SK-N-SH treated with all-trans-retinoic acid at 6 μM for 48 hours (cell line): ENCODE results near the gene C5.

Experiments
- ATAC-seq: fragments of 200-7000 bp; cut with Tn5 transposase; 3 replicates; pipeline ENCODE4 v1.9.1; 2020; ENCODE audit warnings: mild to moderate bottlenecking, moderate library complexity
- ARNTL ChIP-seq: fragments of 450-650 bp; formaldehyde crosslinking; IDR thresholded peaks from 2 replicates; pipeline ENCODE4 v1.5.0; 2020; ENCODE audit warnings: low read depth, mild to moderate bottlenecking, moderate library complexity, borderline replicate concordance
- BACH2 ChIP-seq: fragments of 250-450 bp; sonication (Bioruptor Pico); IDR thresholded peaks from 2 replicates; pipeline ENCODE4 v1.9.0; 2021; ENCODE audit warnings: mild to moderate bottlenecking, borderline replicate concordance
- CSDC2 ChIP-seq: fragments of 250-450 bp; sonication (Bioruptor Pico); IDR thresholded peaks from 2 replicates; pipeline ENCODE4 v1.5.0; 2020; ENCODE audit warnings: mild to moderate bottlenecking, moderate library complexity
- ESRRG ChIP-seq: fragments of 250-450 bp; sonication (Bioruptor Pico); IDR thresholded peaks from 2 replicates; pipeline ENCODE4 v1.6.1; 2021; ENCODE audit warnings: mild to moderate bottlenecking
- GLIS3 ChIP-seq: fragments of 250-450 bp; sonication (Bioruptor Pico); IDR thresholded peaks from 2 replicates; pipeline ENCODE4 v1.5.0; 2020; ENCODE audit warnings: mild to moderate bottlenecking, moderate library complexity
- ISL1 ChIP-seq: fragments of 250-450 bp; sonication (Bioruptor Pico); IDR thresholded peaks from 2 replicates; pipeline ENCODE4 v2.1.2; 2022; ENCODE audit warnings: mild to moderate bottlenecking, moderate library complexity
- OSR1 ChIP-seq: fragments of 250-450 bp; sonication (Bioruptor Pico); IDR thresholded peaks from 2 replicates; pipeline ENCODE4 v1.8.0; 2022; ENCODE audit warnings: moderate library complexity, mild to moderate bottlenecking, inconsistent platforms
- PPARA ChIP-seq: fragments of 250-450 bp; sonication (Bioruptor Pico); IDR thresholded peaks from 2 replicates; pipeline ENCODE4 v1.5.0; 2020; ENCODE audit warnings: mild to moderate bottlenecking, borderline replicate concordance
- RARB ChIP-seq: fragments of 250-450 bp; sonication (Bioruptor Pico); IDR thresholded peaks from 2 replicates; pipeline ENCODE4 v1.8.0; 2021; ENCODE audit warnings: mild to moderate bottlenecking, moderate library complexity
- SNAI2 ChIP-seq: fragments of 250-450 bp; sonication (Bioruptor Pico); IDR thresholded peaks from 2 replicates; pipeline ENCODE4 v1.5.0; 2020; ENCODE audit warnings: mild to moderate bottlenecking, moderate library complexity
- TCF4 ChIP-seq: fragments of 250-450 bp; sonication (Bioruptor Pico); IDR thresholded peaks from 2 replicates; pipeline ENCODE4 v1.8.0; 2021; ENCODE audit warnings: mild to moderate bottlenecking, moderate library complexity, borderline replicate concordance
- TOX ChIP-seq: fragments of 250-450 bp; sonication (Bioruptor Pico); IDR thresholded peaks from 2 replicates; pipeline ENCODE4 v1.8.0; 2021; ENCODE audit warnings: mild to moderate bottlenecking, moderate library complexity, borderline replicate concordance
- ZC3H10 ChIP-seq: fragments of 250-450 bp; sonication (Bioruptor Pico); IDR thresholded peaks from 2 replicates; pipeline ENCODE4 v1.5.1; 2021; ENCODE audit warnings: mild to moderate bottlenecking, moderate library complexity
- ZFP3 ChIP-seq: fragments of 250-450 bp; sonication (Bioruptor Pico); IDR thresholded peaks from 2 replicates; pipeline ENCODE4 v1.5.0; 2020; ENCODE audit warnings: mild to moderate bottlenecking, moderate library complexity
- ZNF565 ChIP-seq: fragments of 450-650 bp; formaldehyde crosslinking; conservative IDR thresholded peaks from 2 replicates; pipeline ENCODE4 v1.5.0; 2020; ENCODE audit warnings: low read depth, mild to moderate bottlenecking, moderate library complexity
- ZNF70 ChIP-seq: fragments of 450-650 bp; formaldehyde crosslinking; IDR thresholded peaks from 2 replicates; pipeline ENCODE4 v1.5.0; 2020; ENCODE audit warnings: mild to moderate bottlenecking, moderate library complexity
- ZNF8 ChIP-seq: fragments of 450-650 bp; formaldehyde crosslinking; IDR thresholded peaks from 2 replicates; pipeline ENCODE4 v1.5.0; 2020; ENCODE audit warnings: mild to moderate bottlenecking, moderate library complexity
- TF ChIP-seq, protein P1 (sequence below): fragments of 250-450 bp; sonication (Bioruptor Pico); IDR thresholded peaks from 2 replicates; pipeline ENCODE4 v1.8.0; 2021; ENCODE audit warnings: low read depth, mild to moderate bottlenecking, moderate library complexity, borderline replicate concordance
- TF ChIP-seq, protein P2 (sequence below): fragments of 250-450 bp; sonication (Bioruptor Pico); IDR thresholded peaks from 2 replicates; pipeline ENCODE4 v1.5.1; 2020; ENCODE audit warnings: low read depth, mild to moderate bottlenecking, moderate library complexity
- TF ChIP-seq, protein P3 (sequence below): fragments of 250-450 bp; sonication (Bioruptor Pico); IDR thresholded peaks from 2 replicates; pipeline ENCODE4 v1.5.1; 2021; ENCODE audit warnings: mild to moderate bottlenecking, moderate library complexity
- TF ChIP-seq, protein P4 (sequence below): fragments of 250-450 bp; sonication (Bioruptor Pico); IDR thresholded peaks from 2 replicates; pipeline ENCODE4 v1.8.0; 2020; ENCODE audit warnings: mild to moderate bottlenecking, moderate library complexity, borderline replicate concordance

Gene C5

DNA sequence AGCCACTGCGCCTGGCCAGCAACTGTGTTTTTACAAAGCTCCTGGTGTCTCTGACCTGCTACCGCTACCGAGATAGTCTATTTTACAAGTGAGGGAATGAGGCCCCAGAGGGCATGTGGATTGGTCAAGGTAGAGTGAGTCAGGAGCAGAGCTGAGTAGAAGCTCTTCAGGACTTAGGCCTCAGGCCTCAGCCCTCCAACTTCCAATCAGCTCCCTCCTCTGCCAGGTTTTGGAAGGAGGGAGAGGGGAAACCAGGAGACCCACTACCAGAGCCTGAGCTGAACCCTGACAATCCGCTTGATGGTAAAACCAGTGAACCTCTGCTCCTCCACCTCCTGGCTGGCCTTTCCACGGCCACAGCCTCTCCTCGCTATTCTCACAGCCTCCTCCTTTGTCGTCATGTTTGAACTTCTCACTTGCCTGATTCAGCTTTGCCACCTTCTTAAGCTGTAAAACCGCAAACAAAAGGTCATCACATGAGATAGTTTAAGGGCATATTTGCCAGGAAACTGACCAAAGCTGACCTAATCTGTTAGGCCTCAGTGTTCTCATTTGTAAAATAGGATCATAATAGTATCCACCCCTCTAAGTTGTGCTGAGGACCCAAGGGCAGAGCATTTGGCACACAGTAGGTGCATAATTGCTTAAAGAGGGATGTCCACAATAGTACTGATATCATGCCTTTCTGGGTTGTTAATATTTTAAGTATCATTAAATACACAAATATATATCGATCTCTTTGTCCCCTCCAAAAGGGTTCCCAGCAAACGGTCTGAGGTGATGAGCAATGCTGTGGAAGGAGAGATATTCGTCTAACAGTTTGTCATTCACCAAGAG lies 125.2 kb downstream of the C5 start (continued):
- no peak for TF ChIP-seq ISL1 (CRISPR knock-in tag)
- no peak for TF ChIP-seq ZNF70 (CRISPR knock-in tag)
- TF ChIP-seq ZFP3 (CRISPR knock-in tag): no peak

DNA sequence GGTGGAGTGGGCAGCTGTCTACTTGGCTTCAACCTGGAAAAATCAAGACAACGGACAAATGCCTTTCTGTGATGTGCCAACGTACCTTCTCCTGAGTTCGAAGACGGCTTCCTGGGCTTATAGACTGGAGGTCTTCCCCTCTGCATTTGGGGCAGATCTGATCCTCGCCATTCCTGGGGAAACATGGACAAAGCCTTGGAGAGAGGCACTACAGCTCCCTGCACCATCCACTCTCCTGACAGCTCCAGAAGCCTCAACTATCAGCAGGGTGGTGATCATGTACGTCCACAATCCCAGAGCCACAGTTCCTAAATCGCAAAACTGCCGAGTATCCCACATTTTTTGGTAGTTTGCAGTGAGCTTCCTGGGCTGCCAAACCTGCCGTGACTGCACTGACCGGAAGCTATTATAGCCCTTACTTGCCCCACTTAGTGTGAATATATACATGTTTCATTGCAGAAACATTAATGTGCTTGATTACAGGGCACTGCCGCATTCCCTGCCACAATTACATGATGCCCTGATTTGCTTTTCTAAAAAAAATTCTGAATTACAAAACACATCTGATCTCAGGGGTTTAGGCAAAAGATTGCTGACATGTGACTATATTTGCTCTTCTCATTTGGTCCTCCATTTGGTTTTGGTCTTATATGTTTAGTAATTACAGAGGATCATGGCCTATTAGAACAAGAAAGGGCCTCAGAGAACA lies 126.3 kb downstream of the C5 start:
- TF ChIP-seq, protein P1, sequence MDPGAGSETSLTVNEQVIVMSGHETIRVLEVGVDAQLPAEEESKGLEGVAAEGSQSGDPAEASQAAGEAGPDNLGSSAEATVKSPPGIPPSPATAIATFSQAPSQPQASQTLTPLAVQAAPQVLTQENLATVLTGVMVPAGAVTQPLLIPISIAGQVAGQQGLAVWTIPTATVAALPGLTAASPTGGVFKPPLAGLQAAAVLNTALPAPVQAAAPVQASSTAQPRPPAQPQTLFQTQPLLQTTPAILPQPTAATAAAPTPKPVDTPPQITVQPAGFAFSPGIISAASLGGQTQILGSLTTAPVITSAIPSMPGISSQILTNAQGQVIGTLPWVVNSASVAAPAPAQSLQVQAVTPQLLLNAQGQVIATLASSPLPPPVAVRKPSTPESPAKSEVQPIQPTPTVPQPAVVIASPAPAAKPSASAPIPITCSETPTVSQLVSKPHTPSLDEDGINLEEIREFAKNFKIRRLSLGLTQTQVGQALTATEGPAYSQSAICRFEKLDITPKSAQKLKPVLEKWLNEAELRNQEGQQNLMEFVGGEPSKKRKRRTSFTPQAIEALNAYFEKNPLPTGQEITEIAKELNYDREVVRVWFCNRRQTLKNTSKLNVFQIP (CRISPR knock-in tag): no peak
- TF ChIP-seq ZNF8: no peak
- no peak for TF ChIP-seq ZFP3 (CRISPR knock-in tag)
- TF ChIP-seq ISL1 (CRISPR knock-in tag): no peak
- no peak for TF ChIP-seq TOX (CRISPR knock-in tag)
- TF ChIP-seq, protein P2, sequence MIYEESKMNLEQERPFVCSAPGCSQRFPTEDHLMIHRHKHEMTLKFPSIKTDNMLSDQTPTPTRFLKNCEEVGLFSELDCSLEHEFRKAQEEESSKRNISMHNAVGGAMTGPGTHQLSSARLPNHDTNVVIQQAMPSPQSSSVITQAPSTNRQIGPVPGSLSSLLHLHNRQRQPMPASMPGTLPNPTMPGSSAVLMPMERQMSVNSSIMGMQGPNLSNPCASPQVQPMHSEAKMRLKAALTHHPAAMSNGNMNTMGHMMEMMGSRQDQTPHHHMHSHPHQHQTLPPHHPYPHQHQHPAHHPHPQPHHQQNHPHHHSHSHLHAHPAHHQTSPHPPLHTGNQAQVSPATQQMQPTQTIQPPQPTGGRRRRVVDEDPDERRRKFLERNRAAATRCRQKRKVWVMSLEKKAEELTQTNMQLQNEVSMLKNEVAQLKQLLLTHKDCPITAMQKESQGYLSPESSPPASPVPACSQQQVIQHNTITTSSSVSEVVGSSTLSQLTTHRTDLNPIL: no peak
- TF ChIP-seq ZNF565: no peak
- no peak for TF ChIP-seq CSDC2
- TF ChIP-seq, protein P3, sequence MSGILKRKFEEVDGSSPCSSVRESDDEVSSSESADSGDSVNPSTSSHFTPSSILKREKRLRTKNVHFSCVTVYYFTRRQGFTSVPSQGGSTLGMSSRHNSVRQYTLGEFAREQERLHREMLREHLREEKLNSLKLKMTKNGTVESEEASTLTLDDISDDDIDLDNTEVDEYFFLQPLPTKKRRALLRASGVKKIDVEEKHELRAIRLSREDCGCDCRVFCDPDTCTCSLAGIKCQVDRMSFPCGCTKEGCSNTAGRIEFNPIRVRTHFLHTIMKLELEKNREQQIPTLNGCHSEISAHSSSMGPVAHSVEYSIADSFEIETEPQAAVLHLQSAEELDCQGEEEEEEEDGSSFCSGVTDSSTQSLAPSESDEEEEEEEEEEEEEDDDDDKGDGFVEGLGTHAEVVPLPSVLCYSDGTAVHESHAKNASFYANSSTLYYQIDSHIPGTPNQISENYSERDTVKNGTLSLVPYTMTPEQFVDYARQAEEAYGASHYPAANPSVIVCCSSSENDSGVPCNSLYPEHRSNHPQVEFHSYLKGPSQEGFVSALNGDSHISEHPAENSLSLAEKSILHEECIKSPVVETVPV: no peak
- no peak for ATAC-seq

DNA sequence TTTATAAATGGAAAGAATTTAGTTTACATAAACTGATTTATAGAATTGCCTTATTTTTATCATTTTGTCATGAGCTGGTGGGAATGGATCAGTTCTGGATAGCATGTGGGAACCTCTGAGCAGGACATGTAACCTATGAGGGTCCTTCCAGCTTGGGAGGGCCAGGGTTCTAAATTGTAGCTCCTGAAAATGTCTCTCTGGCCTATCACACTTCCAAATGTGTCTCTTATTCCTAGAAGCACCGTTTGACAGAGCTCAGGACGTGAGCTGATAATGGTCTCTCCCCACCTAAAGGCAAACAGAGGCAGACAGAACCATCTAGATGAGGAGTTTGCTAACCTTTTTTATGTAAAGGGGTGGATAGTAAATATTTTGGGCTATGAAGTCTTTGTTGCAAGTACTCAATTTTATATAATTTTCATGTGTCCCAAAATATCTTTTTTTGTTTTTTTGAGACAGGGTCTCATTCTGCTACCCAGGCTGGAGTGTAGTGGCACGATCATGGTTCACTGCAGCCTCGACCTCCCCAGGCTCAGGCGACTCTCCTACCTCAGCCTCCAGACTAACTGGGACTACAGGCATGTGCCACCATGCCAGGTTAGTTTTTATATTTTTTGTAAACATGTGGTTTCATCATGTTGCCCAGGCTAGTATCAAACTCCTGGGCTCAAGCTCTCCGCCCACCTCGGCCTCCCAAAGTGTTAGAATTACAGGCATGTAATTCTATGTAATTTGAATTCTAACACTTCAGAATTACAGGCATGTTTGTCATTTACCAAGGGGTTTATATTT lies 127.5 kb downstream of the C5 start:
- no peak for ATAC-seq

DNA sequence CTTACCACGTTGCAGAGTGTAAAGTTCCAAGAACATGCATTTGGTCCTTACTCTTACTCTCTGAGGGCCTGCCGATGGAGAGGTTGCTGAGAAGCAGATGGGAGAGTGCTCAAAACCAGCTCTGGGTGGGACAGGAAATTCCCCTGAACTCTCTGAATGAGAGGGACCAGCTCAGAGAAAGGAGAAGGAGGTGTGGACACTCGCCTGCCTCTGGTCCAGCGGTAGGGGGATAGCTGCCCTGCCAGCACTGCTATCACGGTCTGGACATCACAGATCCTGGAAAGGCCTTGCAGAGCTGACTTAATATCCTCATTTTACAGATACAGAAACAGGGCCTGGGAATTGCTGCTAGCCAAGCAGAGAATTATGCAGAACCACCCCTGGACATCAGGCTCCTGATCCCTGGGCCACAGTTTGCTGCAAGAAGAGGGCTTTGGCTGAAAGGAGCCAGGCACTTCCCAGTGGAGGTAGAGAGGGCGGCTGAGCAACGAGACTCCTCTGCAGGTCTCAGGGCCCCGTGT lies 128.4 kb downstream of the C5 start:
- ATAC-seq: peak; percentile 47; the same call in 1 of the 3 replicates
- TF ChIP-seq ZNF565: no peak
- TF ChIP-seq TOX (CRISPR knock-in tag): no peak
- TF ChIP-seq ZFP3 (CRISPR knock-in tag): no peak
- TF ChIP-seq ZNF70 (CRISPR knock-in tag): no peak
- no peak for TF ChIP-seq BACH2
- no peak for TF ChIP-seq GLIS3 (CRISPR knock-in tag)
- TF ChIP-seq, protein P1 (CRISPR knock-in tag): no peak
- TF ChIP-seq ZC3H10 (CRISPR knock-in tag): no peak
- TF ChIP-seq, protein P2: no peak
- TF ChIP-seq OSR1: no peak
- TF ChIP-seq, protein P4, sequence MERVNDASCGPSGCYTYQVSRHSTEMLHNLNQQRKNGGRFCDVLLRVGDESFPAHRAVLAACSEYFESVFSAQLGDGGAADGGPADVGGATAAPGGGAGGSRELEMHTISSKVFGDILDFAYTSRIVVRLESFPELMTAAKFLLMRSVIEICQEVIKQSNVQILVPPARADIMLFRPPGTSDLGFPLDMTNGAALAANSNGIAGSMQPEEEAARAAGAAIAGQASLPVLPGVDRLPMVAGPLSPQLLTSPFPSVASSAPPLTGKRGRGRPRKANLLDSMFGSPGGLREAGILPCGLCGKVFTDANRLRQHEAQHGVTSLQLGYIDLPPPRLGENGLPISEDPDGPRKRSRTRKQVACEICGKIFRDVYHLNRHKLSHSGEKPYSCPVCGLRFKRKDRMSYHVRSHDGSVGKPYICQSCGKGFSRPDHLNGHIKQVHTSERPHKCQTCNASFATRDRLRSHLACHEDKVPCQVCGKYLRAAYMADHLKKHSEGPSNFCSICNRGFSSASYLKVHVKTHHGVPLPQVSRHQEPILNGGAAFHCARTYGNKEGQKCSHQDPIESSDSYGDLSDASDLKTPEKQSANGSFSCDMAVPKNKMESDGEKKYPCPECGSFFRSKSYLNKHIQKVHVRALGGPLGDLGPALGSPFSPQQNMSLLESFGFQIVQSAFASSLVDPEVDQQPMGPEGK (CRISPR knock-in tag): no peak
- no peak for TF ChIP-seq ZNF8
- no peak for TF ChIP-seq ESRRG (CRISPR knock-in tag)
- TF ChIP-seq SNAI2 (CRISPR knock-in tag): no peak

More for the DNA sequence above, 127.5 kb downstream of the C5 start:
- TF ChIP-seq ARNTL (CRISPR knock-in tag): no peak
- TF ChIP-seq CSDC2: no peak
- TF ChIP-seq ZNF8: no peak
- TF ChIP-seq PPARA (CRISPR knock-in tag): no peak
- no peak for TF ChIP-seq ZFP3 (CRISPR knock-in tag)
- no peak for TF ChIP-seq TCF4 (CRISPR knock-in tag)
- TF ChIP-seq ISL1 (CRISPR knock-in tag): no peak
- TF ChIP-seq ZNF565: no peak
- TF ChIP-seq, protein P2: no peak
- no peak for TF ChIP-seq ZNF70 (CRISPR knock-in tag)
- no peak for TF ChIP-seq GLIS3 (CRISPR knock-in tag)
- TF ChIP-seq ESRRG (CRISPR knock-in tag): no peak
- no peak for TF ChIP-seq BACH2
- TF ChIP-seq ZC3H10 (CRISPR knock-in tag): no peak
- TF ChIP-seq RARB (CRISPR knock-in tag): no peak
